GM19099 (cell line): ENCODE results near the gene JUND.

Source experiments
- POLR2A ChIP-seq: IDR thresholded peaks from 3 replicates; pipeline ENCODE4 v1.6.1; 2011; ENCODE audit warnings: low read depth; ENCODE audit not compliant: insufficient read length; ENCODE audit errors: extremely low read depth

Gene JUND

DNA sequence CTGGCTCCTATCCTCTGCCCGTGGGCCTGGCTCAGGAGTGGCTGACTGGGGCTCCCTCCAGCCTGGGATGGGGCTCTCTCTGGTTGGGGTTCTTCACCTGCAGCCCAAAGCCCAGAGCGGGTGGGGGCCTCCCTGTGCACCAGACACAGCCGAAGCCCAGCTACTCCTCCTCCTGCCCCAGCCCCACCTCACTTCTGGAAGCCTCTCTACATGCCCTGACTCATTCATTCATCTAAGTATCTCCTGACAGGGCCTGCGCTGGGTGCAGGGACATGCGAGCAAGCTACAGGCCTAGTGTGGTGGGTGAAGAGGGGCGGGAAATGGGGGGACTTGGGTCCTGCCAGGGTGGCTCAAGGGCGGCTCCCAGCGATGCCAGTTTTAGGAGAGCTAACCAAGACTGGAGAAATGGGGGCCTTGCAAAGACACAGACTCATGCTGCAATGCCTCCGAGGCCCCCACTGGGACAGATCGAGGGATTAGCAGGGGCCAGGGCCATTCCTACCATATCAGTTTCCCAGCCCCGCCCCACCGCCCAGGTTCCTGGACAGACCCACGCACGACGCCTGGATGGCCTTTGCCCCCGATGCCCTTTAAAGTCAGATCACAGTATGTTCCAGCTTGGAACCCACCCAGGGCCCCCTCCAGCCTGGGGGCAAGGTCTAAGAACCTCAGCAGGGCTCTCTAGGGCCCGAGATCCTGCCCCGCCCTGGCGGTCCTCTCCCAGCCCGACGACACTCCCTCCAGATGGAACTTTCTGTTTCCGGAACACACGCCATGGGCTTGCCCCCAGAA is 28.9 kb upstream of the JUND start:
- peak; percentile 44 for TF ChIP-seq POLR2A

DNA sequence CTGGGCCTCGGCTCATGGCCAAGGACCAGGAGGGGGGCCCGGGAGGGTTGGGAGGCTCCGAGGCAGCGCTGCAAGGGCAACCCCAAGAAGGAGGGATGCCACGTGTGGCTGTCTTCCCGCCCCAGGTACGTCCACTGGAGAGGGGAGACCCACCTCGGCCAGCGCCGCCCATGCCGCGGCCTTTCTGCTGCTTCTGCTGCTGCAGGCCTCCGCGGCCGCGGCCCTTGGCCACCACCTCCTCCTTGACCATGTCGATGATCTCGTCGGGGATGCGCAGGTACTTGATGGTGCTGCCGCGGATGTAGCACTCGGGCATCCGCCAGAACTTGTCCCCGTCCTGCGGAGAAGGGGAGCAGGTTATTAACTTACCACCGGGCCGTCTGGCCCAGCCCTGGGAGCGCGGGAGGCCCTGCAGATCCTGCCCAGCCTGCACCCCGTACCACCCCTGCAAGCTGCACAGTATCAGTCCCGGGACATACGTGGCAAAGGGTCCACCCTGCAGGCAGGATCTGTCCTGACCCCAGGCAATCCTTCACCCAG is 28.2 kb upstream of the JUND start:
- no peak for TF ChIP-seq POLR2A

DNA sequence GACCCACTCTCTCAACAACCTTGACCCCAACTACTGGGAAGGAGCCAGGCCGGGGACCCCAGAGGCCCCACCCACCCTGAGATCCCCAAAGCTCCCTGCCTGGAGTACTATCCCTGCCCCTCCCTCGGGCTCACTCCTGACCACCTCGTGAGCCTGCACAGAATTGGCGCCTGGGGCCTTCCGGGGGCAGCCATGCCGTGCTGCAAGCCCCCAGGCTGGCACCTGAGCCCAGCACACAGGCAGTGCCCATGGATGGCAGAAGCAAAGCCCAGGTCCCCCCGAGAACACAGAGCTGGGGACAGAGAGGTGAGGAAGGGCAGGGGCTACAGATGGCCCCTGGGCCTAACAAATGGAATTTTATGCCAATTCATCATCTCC is 27.5 kb upstream of the JUND start:
- no peak for TF ChIP-seq POLR2A

- TF ChIP-seq POLR2A, result peak; percentile 15
Observed at GRCh38 chr19:18308051-18308947, 26.9 kb upstream of the JUND start.

DNA sequence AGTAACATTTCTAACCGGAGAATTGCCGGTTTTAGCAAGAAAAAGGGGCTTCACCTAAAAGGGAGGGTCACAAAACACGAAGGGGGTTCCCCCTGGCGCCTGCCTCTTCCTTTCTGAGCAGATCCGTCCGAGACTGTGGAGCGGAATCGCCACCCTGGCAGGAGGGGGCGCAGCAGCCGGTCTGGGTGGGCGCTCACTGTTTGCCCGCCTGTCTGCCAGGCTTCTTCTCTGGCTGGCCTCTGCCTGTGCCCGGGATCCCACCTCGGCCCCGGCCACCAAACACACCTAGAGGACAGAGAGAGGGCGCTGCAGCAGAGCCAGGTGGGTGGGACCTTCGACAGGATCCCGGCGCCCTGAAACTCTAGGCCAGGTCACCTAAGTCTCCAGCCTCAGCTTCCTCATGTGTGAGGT is 25.9 kb upstream of the JUND start:
- TF ChIP-seq POLR2A, result no peak

GRCh38 chr19:18306888-18307260 is 25.5 kb upstream of the JUND start:
- no peak for TF ChIP-seq POLR2A

GRCh38 chr19:18306209-18306887 is 24.9 kb upstream of the JUND start:
- TF ChIP-seq POLR2A, result no peak

DNA sequence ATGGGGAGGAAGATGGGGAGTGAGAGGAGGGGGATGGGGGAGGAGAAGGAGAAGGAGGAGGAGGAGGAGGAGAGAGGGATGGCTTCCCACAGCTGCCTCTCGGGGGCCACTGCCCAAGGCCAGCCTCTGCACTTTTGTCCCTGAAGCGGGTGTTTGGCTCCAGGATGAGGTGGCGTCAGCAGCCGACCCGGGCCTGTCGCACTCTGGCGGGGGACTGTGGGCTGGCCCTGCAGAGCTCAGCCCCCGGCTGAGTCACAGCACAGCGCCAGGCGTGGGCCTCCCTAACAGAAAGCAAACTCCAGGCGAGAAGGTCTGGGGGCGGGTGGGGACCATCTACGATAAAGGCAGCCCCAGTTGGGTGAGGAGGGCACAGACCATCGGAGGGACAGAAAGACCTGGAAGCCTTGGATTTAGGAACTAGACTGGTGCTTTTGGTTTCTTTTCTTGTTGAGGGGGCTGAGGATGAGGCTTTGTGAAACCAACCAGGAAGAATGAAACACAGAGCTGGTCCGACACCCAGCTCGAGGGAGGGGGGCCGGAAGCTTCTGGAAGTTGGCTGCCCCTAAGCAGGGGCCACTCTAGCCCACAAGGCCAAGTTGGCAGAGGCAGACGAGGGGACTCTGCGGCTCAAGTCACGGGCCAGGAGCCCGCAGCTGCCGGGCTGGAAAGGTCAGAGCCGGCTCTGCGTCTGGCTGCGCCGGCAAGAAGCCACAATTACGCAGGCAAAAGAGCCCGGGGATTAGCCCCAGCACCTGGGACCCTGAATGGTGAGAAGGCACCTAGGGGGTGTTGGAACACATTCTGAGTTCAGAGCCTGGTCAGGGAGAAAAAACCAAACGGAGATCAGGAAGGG is 23.3 kb upstream of the JUND start:
- peak; percentile 48 for TF ChIP-seq POLR2A

DNA sequence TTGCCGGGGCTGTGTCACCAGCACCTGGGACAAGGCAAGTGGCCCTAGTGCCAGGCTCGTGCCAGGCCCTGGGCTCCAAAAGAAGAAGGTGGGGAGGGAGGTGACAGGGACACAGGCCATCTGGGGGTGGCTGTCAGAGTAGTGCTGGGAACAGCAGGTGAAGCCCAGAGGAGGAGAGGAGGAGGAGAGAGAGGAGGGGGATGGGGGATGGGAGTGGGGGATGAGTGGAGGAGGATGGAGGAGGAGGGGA is 22.7 kb upstream of the JUND start:
- TF ChIP-seq POLR2A, result no peak

GRCh38 chr19:18301718-18302111 is 20.3 kb upstream of the JUND start:
- TF ChIP-seq POLR2A, result no peak

DNA sequence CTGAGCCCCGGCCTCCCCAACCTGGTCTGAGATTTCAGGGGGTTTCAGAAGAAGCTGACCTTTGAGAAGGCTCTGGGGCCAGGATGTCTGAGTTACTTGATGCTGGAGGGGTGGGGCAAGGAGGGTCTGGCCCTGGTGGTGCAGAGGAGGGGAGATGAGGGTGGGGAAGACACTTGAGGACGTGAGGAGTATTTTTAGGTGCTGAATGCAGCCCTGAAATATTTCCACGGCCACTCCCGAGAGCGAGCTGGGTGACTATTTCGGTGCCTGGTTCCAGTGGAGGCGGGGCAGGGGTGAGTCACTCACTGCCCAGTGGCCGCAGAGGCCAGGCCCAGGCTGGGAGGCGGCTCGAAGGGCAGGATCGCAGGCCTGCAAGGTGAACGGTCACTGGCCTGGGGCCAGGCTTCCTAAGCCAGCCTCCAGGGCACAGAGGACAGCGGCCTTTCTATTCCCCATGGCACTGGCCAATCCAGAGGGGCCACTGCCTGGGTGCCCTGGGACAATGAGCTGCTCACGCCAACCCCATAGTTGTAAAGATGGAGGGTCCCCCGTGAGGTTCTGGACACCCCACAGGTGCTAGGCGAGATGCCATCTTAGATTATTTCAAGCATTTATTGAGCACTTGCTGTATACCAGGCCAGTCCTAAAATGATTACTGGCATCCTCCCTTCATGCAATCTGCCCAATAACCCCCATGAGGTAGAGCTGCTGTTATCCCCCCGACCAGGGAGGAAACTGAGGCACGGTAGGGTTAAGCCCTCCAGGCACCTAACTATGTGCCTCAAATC is 19.7 kb upstream of the JUND start:
- TF ChIP-seq POLR2A, result no peak

DNA sequence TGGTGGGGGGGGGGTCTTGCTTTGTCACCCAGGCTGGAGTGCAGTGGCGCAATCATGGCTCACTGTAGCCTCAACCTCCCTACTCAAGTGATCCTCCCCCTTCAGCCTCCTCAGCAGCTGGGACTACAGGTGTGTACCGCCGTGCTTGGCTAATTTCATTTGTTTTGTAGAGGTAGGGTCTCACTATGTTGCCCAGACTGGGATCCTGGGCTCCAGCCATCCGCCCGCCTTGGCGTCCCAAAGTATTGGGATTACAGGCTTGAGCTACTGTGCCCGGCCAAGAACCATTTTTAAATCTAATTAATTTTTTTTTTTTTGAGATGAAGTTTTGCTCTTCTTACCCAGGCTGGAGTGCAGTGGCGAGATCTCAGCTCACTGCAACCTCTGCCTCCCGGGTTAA is 18.2 kb upstream of the JUND start:
- TF ChIP-seq POLR2A, result no peak

DNA sequence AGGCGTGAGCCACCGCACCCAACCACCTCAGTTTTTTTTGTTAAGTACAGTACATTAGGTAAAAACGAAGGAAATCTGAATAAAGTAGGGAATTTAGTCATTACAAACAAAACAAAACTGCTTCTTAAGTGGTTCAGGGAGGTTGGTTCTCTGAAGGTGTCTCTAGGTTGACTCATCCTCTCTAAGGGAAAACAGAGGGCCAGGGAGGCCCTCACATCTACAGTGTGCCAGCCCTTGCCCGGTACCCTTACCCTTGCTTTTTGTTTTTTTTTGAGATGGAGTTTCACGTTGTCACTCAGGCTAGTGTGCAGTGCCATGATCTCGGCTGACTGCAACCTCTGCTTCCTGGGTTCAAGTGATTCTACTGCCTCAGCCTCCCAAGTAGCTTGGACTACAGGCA is 17.2 kb upstream of the JUND start:
- TF ChIP-seq POLR2A, result no peak

DNA sequence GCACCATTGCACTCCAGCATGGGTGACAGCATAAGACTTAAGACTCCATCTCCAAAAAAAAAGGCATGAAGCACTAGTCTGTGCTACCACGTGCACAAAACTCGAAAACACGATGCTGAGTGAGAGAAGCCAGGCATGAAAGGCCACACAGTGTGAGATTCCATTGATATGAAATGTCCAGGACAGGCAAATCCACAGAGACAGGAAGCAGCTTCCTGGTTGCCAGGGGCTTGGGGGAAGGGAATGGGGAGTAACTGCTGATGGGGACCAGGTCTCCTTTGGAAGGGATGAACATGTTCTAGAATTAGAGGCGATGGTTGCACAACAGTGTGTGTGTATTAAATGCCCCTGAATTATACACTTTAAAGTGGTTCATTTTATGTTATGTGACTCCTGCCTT is 15.9 kb upstream of the JUND start:
- no peak for TF ChIP-seq POLR2A
